Mammary epithelial cell (primary cell): ENCODE data around the gene WDR93.

Experiments
- CTCF ChIP-seq, 2 donors: IDR thresholded peaks in 1 of 2; conservative IDR thresholded peaks in 1 of 2; 2 replicates each; pipeline ENCODE4 v1.5.1; 2011 to 2012; ENCODE audit warnings: inconsistent platforms in 2 of 2, low read length in 2 of 2, mild to moderate bottlenecking in 2 of 2, control low read depth in 1 of 2, low read depth in 1 of 2; ENCODE audit not compliant: insufficient read depth in 1 of 2; ENCODE audit errors: extremely low read depth in 1 of 2
- EZH2 ChIP-seq: IDR thresholded peaks from 2 replicates; pipeline ENCODE4 v1.6.1; 2012; ENCODE audit warnings: low read length, inconsistent platforms, borderline replicate concordance

- TF ChIP-seq CTCF (conservative IDR thresholded peaks at IDR 0.05 in 1 of 2, IDR thresholded peaks at IDR 0.05 in 1 of 2; ENCODE audit: extremely low read depth in 1 of 2, insufficient read depth in 1 of 2, low read depth in 1 of 2, low read length in 2 of 2), result no peak
- TF ChIP-seq EZH2, result no peak
These were observed 13.2 kb upstream of the WDR93 start for GRCh38 chr15:89677381-89677780.
